HT-29 (cell line): ENCODE data around the gene HINFP. TPM values are rescaled to one million over a fixed set of nuclear protein-coding genes. Genes with fewer than 3 reads are reported as not detected.
A peak's percentile ranks its signal among the peaks of the same experiment; 100 is the strongest.

Experiments
- DNase-seq: peaks from one replicate; pipeline ENCODE4 v3.0.0-alpha.2; 2015; ENCODE audit warnings: low spot score
- total RNA-seq: library from RNA; depleted of rRNA; stranded (reverse); fragments of >200 nt; shearing (Covaris generic); gene quantifications from 2 replicates; pipeline ENCODE4 v1.2.3, GENCODE V29; 2014

The HINFP gene
- total RNA-seq, 1 experiment from 2014 or later: 15.5 TPM

DNA sequence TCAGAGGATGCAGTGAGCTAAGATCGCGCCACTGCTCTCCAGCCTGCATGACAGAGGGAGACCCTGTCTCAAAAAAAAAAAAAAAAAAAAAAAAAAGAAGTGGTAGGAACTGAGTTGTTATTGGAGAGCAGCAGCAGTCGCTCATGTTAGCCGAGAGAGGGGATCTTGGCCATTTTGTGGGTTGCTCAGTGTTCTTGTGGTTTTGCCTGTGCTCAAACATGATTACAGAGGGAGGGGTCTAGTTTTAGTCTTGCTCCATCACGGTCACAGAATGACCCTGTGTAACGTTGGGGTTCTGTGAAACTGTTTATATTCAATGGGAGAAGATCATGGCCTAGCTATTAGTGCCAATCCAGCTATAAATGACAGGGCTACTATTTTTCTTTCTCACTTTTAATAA lies 21.7 kb upstream of the HINFP start:
- DNase-seq: no peak

DNA sequence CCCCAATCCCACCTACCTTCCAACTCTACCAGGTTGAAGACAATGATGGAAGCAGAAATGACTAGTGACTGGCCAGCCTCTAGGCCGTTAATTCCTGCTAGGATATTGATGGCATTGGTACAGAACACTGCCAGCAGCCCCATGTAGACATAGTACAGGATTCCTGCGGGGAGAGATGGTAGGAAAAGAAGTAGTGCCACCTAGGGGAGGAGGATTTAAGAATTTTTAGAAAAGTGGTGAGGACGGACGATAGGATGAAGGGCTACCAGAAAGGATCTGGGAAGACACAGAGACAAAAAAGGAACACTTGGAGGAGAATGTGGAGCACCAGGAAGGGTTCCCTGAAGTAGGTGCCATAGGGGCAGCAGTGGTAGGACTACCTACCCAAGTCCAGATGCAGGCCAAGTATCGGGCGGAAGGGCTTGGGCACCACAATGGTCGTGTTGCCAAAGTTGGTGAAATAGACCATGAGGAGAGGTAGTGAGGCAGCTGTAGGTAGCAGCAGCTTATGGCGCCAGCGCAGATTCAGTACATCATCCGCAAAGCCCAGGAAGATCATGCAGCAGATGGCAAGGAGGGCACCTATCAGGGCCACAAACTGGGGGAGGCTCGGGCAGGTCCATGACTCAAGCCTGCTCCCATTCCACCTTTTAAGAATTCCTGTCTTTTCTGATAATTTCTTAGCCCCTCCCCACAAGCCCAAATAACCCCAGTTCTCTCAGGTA lies 21.0 kb upstream of the HINFP start:
- DNase-seq: peak; percentile 79

DNA sequence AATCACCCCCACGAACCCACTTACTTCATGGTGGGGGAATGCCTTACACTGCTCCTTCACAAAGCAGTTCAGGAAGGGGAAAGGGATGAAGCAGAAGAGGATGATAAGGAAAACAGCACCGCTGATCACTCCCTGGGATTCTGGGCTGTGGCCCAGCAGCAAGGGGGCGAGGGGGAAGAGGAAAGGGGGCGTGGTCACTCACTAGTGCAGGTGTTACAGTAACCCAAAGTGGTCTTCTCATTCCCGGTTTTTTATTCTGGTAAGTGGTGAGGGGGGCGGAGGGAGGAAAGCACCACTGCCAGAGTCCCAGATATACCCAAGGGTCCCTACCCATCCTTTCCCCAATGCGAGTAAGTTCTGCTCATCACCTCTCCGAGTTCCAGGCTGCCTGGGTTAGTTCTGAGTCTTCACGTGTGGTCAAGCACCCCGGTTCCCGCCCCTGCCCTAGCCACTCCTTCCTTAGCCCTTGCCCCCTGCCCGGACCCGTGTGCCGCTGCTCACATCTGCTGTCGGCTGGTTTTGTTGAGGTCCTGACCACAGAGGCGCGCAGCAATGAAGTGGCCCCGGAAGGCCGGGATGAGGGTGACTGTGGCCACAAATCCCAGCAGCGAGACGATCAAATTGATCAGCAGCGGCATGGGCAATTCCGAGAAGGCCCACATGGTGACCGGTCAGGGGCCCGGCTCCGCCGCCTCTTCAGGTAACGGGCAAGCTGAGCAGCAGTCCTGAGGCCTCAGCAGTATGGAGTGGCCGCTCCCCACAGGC lies 20.2 kb upstream of the HINFP start:
- no peak for DNase-seq

DNA sequence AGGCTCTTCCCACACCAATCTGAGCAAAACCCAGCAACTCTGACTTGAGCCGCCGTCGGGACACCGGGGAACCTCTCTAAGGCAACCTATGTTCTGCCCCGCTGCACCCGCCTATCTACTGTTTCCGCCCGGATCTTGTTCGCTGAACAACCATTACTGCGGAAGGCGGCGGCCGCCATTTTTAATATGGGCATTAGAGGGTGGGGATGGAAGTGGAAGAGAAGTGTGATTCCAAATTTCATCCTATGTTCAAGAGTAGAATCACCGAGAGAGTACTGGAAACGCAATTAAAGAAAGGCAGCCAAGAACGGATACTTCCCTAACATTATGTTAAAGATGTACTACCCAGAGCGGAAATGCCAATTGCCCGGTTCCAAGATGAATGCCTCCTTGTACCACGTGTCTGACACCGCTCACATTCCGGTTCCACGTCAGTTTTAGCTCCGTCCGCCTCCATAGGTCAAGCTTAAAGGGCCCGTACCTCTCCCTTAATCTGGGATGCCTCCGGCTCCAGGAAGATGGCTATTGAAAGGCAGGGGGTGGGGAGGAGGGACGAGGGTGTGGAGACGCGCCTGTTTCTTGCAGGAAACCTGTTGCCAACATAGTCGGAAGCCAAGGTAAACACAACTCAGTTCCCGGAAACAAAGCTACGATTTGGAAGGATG lies 19.5 kb upstream of the HINFP start, which contains the start of gene DPAGT1:
TSS of gene DPAGT1 (minus strand) at position 95 of the 665 bp plus-strand sequence. CDS start 198 bp downstream, outside the sequence.
- DNase-seq: peak; percentile 99

DNA sequence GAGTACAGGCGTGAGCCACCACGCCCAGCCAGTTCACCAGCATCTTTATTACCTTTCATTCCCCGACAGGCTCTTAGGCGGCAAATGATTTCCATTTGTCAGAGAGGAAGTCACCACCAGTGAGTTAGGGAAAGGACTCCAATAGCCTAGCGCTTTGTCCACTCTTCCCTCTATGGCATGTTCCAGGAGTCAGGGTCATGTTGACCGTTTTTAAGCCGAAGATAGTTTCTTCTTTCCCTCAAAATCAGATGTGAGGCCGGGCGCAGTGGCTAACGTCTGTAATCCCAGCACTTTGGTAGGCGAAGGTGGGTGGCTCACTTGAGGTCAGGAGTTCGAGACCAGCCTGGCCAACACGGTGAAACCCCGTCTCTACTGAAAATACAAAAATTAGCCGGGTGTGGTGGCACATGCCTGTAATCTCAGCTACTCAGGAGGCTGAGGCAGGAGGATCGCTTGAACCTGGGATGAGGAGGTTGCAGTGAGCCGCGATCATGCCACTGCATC lies 18.2 kb upstream of the HINFP start:
- DNase-seq: peak; percentile 30

DNA sequence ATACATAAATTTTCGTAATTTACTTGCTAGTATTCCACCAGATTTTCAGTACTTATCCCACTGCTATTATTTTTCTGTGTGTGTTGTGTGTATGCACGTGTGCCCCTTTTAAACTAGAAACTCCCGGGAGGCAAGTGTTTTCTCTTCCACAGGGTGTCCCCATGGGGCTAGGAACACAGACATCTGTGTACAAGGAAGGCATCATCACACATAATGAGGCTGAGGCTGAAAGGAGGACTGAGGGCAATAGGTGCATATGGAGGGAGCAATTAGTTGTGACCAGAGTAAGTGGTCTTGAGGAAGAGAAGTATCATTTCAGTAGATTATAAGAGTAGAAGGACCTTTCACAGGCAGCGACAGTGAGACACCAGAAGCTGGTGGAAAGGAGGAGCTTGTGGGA lies 17.6 kb upstream of the HINFP start:
- DNase-seq: no peak

DNA sequence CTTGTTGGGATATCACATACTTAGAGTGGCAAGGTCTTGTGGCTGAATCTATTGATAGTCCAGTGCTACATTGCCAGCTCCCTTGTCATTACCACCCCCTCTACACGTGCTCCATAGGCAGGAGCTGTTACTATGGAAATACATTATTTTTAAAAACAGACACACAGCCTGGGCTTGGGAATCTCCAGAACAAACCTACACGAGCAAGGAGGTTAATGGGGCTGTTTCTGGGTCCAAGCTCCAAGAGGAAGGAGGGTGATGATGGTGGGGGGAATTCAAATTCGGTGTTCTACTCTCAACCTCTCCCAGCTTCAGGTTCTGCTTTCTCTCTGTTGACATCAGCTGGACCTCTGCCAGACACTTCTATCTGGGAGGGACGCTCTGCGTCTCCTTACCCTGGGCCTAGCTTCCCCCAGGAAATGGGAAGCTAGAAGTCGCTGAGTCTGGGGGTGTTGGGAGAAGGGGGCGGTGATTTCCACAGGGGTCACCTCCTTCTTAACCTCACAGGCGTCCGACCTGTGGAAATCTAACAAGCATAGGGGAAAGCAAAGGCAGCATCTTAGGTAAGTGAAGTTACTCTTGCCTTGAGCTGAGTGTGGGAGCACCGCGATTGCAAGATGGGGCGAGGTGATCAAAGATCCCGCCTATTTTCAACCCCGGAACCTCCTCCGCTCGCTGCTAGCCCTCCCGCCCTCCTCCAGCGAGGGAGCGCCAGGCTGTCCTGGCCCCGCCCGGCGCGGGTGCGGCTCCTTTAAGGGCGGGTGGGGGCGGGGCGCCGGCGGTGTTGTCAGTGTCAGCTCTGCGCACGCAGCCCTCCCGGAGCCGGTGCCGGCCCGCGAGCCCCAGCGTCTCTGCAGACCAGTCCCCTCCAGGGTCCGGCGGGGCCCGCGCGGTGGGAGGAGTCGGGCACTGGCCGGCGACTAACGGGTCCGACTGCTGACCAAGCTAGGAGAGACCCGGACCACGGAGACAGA lies 14.5 kb upstream of the HINFP start, which contains the start of gene C2CD2L:
TSS of gene C2CD2L (plus strand) at position 781 of the 974 bp plus-strand sequence. CDS start 398 bp downstream, outside the sequence.
- DNase-seq: peak; percentile 96

DNA sequence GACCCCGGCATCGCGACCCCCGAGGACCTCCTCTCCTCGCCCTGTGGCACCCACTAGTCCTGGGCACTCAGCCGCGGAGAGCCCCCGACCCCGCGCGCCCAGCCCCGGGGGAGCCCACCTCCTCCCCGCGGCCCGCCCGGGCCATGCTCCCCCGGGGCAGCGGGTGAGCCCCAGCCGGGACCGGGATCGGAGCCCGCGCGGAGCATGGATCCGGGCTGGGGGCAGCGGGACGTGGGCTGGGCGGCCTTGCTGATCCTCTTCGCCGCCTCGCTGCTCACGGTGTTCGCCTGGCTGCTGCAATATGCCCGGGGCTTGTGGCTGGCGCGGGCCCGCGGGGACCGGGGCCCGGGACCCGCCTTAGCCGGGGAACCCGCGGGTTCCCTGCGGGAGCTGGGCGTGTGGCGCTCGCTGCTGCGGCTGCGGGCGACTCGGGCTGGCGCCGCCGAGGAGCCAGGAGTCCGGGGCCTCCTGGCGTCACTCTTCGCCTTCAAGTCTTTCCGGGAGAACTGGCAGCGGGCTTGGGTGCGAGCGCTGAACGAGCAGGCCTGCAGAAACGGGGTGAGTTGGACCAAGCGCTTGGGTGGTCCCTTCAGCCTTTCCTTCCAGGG lies 13.7 kb upstream of the HINFP start:
- DNase-seq: no peak

DNA sequence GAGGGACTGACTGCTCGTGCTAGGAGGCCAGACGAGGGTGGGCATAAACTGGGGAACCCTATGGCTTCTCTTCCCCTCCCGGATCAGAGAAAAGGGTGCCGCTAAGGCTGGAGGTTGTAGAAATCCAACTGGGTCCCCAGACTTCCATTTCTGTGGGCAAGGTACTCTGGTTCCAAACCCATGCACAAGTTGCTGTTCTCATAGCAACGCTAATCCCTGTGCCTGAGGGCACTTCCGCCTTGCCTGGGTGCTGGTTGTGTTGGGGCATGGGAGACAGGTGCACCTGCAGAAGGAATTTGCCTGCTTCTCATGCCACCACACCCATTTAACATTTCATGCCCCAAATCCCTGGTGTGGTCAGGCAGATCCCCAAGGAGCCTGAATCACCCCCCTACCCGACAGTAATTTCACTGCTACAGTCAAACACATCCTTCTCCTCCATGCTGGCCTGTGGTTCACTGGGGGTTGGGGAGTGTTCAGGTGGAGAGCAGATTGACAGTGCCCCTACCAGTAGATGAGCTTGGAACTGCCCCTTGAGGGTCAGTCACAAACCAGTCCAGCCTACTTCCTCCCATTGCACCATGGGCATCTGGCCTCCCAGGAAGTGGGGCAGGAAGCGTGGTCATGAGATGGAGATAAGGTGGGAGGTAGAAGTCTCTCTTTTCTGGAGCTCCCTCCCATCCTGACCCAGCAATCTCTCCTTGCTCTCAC lies 13.1 kb upstream of the HINFP start:
- DNase-seq: peak; percentile 81

DNA sequence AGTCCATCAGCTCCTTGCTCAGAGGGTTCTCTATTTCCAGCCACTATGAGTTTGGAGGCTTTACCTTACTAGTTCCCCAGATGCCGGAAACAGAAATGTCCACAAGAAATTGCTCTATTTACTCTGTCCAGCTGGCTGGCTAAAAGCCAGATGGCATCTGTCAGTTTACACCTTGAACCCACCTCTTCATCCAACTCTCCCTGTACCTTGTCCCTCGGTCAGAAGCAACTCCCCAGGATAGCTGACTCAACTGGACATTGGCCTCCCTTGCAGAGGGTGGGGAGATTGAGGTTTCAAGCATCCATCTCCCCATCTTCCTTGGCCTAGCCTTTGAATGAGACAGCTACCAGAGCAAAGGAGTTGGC lies 12.5 kb upstream of the HINFP start:
- DNase-seq: no peak

DNA sequence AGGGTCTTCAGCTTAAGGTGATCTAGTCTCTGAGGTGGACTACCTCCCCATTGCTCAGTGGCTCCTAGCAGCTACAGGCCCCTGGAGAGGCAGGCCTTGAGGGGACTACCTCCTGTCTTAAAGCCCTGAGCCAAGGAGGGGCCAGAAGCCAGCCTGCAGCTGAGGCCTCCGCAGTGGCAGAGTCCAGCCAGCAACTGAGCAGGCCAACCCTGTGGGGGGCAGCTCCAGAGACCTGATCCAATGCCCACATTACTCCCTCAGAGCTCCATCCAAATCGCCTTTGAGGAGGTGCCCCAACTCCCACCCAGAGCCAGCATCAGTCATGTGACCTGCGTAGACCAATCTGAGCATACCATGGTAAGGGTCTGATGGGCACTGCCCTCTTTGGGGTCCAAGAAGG lies 11.5 kb upstream of the HINFP start:
- DNase-seq: no peak

DNA sequence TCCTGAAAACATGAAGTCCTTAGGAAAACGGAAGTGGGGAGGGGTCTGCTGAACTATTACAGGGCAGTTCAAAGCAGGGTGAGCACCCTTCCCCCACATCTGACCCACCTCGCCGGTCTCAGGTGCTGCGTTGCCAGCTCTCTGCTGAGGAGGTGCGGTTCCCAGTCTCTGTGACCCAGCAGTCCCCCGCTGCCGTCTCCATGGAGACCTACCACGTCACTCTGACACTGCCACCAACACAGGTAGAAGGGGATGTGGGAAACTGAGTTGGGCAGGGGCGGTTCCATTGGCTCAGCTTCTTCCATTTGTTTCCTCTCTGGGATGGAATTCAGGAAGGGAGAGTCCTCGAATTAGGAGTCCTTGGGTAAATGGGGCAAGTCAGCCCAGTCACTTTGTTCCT lies 10.9 kb upstream of the HINFP start:
- no peak for DNase-seq

DNA sequence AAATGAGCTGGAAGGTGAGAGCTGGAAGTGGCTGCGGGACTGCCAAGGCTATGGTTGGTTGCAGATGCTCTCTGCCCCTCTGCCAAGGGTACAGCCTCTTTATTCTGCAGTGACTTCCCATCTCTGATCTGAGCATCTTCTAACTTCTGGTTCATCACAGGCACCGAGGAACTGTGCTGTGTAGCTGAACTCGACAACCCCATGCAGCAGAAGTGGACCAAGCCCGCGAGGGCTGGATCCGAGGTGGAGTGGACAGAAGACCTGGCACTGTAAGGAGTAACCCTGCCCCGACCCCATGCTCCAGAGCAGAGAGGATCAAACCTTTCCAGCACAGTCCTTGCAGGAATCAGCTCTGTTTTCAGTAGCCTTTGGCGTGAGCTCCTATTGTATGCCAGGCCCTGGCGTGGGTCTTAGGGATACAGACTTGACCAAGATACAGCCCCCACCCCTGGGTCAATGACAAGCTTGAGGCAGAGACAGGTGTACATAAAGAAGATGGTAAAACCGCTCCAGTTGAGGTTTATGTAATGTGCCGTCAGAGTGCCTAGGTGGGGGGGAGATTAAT lies 9.9 kb upstream of the HINFP start:
- DNase-seq: no peak

DNA sequence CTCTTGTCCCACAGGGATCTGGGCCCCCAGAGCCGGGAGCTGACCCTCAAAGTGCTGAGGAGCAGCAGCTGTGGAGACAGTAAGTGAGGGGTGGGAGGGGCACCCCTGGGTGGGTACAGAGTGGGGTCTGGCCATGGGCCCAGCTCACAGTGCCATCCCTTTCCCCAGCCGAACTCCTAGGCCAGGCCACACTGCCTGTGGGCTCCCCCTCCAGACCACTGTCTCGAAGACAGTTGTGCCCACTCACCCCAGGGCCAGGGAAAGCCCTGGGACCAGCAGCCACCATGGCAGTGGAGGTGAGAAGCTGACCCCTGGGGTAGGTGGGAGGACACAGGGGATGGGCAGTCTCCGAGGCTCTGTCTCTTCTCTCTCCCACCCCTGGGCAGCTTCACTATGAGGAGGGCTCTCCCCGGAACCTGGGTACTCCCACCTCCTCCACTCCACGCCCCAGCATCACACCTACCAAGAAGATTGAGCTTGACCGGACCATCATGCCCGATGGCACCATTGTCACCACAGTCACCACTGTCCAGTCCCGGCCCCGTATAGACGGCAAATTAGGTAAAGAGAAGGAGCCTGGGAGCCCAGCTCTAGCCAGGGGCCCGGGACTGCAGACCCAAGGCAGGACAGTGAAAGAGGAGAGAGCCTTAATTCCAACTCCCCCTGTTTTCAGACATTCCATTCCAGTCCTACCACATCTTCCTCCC lies 8.9 kb upstream of the HINFP start:
- DNase-seq: no peak

DNA sequence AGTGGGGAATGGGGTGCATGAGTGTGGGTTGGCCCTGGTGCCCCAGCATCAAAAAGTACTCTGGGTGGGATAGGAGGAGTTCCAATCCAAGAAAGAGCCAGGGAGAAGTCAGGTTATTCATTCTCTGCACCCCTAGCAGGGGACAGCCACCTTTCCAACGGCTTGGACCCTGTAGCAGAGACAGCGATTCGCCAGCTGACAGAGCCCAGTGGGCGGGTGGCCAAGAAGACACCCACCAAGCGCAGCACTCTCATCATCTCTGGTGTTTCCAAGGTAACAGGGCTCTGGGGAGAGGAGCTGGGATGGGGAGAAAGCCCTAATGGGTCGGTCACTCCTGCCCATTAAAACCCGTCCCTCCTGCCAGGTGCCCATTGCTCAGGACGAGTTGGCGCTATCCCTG lies 7.7 kb upstream of the HINFP start:
- DNase-seq: no peak

DNA sequence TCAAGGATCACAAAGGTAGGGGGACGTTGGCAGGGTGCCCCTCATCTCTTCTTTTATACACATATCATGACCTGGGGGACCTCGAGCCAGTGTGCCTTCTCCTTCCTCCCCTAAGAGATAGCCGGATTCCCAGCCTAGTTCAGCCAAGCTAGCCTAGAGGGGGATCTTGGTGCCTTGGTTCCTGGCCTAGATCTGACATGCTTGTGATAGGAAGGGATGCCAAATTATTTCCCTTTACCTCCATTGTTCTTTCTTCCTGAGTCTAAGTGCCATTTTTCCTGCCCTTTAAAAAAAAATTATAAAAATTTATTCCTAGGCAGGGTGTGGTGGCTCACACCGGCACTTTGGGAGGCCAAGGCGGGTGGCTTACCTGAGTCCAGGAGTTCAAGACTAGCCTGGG lies 7.0 kb upstream of the HINFP start:
- no peak for DNase-seq

DNA sequence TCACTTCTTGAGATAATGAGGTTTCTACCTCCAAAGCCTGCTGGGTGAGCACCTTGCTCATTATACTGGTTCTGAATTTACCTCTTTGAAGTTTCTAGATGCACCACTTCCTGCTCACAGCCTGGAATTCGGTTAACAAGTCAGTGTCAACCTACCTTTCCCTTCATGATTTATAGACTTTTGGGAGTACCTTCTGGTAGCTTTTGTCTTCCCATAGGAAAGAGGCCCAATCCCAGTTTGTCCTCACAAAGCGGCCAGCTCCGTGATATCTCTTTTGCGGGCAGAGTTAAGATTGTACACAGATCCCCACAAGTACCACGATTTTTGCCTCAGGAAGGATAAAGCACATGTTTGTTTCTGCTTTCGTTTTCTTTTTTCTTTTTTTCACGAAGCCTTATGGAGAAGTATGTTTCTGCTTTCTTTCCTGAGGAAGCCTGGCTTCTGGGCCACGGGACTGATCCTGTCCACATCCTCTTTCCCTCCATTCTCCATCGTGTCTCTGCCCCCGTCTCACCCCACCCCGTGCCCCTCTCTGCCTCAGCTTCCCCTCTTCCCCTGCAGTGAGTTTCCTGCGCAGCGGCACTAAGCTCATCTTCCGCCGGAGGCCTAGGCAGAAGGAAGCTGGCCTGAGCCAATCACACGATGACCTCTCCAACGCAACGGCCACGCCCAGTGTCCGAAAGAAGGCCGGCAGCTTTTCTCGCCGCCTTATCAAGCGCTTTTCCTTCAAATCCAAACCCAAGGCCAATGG lies 5.7 kb upstream of the HINFP start:
- DNase-seq: no peak

DNA sequence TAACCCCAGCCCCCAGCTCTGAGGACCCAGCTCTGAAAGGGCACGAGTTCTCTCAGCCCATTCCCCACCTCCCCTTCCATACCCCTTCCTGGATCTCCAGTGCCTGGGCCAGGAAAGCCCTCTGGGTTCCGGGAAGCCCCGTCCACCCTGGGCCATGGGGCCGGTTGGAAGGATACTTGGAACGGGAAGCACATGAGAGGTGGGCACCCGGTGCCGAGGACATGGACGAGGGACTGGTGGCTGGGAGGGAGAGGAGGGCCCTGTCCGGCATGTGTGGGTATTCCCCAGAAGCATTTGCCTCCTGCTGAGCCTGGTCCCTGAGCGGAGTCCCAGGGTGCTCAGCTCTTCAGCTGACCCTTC lies 5.2 kb upstream of the HINFP start:
- no peak for DNase-seq
